ENCODE results near the gene TSHR. TPM values are rescaled to one million over a fixed set of nuclear protein-coding genes. Genes with fewer than 3 reads are reported as not detected.

TSHR gene
- total RNA-seq, 1 experiment from 2014 or later: not detected

DNA sequence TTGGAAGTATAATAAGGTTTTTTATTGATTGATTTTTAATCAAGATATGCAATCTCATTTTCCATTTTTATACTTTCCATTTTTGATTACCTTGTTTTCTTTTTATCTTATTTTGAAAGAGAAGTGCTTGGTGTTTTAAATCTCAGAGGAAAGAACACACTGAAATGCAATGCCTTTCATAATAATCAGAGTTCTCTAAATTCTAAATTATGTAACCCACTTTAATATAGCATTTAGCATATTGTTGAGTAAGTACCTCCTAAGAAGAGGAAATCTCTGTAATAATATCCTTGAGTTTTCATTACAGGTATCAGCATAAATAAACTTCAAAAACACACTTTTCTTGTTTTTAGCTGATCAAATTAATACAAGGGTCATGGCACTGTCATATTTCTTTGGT, 168.4 kb downstream of the TSHR start:
- Mint-ChIP-seq H3K4me1 (no peaks in the 10 kb centered on the region), H3K4me3 (no peak overlapping the region), H3K9me3 (peaks cover 22% of the 10 kb centered on the region), H3K27me3 (ENCODE audit: low read depth) (no peaks in the 10 kb centered on the region; the same call in 1 of the 2 replicates), H3K27ac (no peak overlapping the region), H3K36me3 (0 out of 2 replicates have a peak, but pooled peaks cover 3% of the 10 kb centered on the region)
- CTCF ChIA-PET: no interaction called here
- ATAC-seq (no peak), DNase-seq (ENCODE audit: low spot score) (no peak)
- POLR2A ChIA-PET: no interaction called here
- TF ChIP-seq GRHL2 (CRISPR knock-in tag; IDR thresholded peaks at IDR 0.05; ENCODE audit: insufficient replicate concordance, severe bottlenecking) (no peak), EMX1 (CRISPR knock-in tag; IDR thresholded peaks at IDR 0.05) (no peak), MYBL2 (CRISPR knock-in tag; IDR thresholded peaks at IDR 0.05) (no peak), ZNF232 (CRISPR knock-in tag; IDR thresholded peaks at IDR 0.05) (no peak), CREB1 (CRISPR knock-in tag; IDR thresholded peaks at IDR 0.05) (no peak)
- TF ChIP-seq, protein P1, sequence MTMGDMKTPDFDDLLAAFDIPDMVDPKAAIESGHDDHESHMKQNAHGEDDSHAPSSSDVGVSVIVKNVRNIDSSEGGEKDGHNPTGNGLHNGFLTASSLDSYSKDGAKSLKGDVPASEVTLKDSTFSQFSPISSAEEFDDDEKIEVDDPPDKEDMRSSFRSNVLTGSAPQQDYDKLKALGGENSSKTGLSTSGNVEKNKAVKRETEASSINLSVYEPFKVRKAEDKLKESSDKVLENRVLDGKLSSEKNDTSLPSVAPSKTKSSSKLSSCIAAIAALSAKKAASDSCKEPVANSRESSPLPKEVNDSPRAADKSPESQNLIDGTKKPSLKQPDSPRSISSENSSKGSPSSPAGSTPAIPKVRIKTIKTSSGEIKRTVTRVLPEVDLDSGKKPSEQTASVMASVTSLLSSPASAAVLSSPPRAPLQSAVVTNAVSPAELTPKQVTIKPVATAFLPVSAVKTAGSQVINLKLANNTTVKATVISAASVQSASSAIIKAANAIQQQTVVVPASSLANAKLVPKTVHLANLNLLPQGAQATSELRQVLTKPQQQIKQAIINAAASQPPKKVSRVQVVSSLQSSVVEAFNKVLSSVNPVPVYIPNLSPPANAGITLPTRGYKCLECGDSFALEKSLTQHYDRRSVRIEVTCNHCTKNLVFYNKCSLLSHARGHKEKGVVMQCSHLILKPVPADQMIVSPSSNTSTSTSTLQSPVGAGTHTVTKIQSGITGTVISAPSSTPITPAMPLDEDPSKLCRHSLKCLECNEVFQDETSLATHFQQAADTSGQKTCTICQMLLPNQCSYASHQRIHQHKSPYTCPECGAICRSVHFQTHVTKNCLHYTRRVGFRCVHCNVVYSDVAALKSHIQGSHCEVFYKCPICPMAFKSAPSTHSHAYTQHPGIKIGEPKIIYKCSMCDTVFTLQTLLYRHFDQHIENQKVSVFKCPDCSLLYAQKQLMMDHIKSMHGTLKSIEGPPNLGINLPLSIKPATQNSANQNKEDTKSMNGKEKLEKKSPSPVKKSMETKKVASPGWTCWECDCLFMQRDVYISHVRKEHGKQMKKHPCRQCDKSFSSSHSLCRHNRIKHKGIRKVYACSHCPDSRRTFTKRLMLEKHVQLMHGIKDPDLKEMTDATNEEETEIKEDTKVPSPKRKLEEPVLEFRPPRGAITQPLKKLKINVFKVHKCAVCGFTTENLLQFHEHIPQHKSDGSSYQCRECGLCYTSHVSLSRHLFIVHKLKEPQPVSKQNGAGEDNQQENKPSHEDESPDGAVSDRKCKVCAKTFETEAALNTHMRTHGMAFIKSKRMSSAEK (CRISPR knock-in tag; IDR thresholded peaks at IDR 0.05; ENCODE audit: borderline replicate concordance): no peak
- TF ChIP-seq, protein P2, sequence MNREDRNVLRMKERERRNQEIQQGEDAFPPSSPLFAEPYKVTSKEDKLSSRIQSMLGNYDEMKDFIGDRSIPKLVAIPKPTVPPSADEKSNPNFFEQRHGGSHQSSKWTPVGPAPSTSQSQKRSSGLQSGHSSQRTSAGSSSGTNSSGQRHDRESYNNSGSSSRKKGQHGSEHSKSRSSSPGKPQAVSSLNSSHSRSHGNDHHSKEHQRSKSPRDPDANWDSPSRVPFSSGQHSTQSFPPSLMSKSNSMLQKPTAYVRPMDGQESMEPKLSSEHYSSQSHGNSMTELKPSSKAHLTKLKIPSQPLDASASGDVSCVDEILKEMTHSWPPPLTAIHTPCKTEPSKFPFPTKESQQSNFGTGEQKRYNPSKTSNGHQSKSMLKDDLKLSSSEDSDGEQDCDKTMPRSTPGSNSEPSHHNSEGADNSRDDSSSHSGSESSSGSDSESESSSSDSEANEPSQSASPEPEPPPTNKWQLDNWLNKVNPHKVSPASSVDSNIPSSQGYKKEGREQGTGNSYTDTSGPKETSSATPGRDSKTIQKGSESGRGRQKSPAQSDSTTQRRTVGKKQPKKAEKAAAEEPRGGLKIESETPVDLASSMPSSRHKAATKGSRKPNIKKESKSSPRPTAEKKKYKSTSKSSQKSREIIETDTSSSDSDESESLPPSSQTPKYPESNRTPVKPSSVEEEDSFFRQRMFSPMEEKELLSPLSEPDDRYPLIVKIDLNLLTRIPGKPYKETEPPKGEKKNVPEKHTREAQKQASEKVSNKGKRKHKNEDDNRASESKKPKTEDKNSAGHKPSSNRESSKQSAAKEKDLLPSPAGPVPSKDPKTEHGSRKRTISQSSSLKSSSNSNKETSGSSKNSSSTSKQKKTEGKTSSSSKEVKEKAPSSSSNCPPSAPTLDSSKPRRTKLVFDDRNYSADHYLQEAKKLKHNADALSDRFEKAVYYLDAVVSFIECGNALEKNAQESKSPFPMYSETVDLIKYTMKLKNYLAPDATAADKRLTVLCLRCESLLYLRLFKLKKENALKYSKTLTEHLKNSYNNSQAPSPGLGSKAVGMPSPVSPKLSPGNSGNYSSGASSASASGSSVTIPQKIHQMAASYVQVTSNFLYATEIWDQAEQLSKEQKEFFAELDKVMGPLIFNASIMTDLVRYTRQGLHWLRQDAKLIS (CRISPR knock-in tag; IDR thresholded peaks at IDR 0.05; ENCODE audit: borderline replicate concordance): no peak
- TF ChIP-seq, protein P3, sequence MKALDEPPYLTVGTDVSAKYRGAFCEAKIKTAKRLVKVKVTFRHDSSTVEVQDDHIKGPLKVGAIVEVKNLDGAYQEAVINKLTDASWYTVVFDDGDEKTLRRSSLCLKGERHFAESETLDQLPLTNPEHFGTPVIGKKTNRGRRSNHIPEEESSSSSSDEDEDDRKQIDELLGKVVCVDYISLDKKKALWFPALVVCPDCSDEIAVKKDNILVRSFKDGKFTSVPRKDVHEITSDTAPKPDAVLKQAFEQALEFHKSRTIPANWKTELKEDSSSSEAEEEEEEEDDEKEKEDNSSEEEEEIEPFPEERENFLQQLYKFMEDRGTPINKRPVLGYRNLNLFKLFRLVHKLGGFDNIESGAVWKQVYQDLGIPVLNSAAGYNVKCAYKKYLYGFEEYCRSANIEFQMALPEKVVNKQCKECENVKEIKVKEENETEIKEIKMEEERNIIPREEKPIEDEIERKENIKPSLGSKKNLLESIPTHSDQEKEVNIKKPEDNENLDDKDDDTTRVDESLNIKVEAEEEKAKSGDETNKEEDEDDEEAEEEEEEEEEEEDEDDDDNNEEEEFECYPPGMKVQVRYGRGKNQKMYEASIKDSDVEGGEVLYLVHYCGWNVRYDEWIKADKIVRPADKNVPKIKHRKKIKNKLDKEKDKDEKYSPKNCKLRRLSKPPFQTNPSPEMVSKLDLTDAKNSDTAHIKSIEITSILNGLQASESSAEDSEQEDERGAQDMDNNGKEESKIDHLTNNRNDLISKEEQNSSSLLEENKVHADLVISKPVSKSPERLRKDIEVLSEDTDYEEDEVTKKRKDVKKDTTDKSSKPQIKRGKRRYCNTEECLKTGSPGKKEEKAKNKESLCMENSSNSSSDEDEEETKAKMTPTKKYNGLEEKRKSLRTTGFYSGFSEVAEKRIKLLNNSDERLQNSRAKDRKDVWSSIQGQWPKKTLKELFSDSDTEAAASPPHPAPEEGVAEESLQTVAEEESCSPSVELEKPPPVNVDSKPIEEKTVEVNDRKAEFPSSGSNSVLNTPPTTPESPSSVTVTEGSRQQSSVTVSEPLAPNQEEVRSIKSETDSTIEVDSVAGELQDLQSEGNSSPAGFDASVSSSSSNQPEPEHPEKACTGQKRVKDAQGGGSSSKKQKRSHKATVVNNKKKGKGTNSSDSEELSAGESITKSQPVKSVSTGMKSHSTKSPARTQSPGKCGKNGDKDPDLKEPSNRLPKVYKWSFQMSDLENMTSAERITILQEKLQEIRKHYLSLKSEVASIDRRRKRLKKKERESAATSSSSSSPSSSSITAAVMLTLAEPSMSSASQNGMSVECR (CRISPR knock-in tag; IDR thresholded peaks at IDR 0.05; ENCODE audit: borderline replicate concordance): no peak

DNA sequence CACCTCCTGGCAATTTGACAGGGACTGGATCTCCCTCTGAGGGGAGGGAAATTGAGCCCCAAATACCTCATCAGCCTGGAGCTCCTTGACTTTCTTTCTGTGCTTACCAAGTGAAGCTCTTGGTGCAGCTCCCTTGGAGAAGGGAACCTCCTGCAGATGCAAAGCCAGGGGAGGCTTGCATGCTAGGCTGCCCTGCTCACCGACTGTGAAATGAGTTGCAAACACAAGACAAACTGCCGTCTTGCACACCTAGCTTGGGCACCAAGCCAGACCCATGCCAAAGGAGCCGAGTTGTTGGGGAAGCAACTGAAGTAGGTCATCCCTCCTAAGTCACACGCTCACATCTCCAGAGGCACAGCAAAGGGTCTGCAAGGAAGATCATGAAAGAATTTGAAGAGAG, 170.1 kb downstream of the TSHR start:
- Mint-ChIP-seq H3K4me3 (no peak overlapping the region), H3K9me3 (peaks cover 17% of the 10 kb centered on the region), H3K36me3 (no peaks in the 10 kb centered on the region), H3K4me1 (no peaks in the 10 kb centered on the region), H3K27ac (no peak overlapping the region), H3K27me3 (ENCODE audit: low read depth) (no peaks in the 10 kb centered on the region; the same call in 1 of the 2 replicates)
- DNase-seq (ENCODE audit: low spot score) (no peak), ATAC-seq (no peak)
- TF ChIP-seq, protein P4, sequence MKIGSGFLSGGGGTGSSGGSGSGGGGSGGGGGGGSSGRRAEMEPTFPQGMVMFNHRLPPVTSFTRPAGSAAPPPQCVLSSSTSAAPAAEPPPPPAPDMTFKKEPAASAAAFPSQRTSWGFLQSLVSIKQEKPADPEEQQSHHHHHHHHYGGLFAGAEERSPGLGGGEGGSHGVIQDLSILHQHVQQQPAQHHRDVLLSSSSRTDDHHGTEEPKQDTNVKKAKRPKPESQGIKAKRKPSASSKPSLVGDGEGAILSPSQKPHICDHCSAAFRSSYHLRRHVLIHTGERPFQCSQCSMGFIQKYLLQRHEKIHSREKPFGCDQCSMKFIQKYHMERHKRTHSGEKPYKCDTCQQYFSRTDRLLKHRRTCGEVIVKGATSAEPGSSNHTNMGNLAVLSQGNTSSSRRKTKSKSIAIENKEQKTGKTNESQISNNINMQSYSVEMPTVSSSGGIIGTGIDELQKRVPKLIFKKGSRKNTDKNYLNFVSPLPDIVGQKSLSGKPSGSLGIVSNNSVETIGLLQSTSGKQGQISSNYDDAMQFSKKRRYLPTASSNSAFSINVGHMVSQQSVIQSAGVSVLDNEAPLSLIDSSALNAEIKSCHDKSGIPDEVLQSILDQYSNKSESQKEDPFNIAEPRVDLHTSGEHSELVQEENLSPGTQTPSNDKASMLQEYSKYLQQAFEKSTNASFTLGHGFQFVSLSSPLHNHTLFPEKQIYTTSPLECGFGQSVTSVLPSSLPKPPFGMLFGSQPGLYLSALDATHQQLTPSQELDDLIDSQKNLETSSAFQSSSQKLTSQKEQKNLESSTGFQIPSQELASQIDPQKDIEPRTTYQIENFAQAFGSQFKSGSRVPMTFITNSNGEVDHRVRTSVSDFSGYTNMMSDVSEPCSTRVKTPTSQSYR (CRISPR knock-in tag; IDR thresholded peaks at IDR 0.05): no peak
- no peak for TF ChIP-seq CREM (CRISPR knock-in tag; IDR thresholded peaks at IDR 0.05)
- TF ChIP-seq PRRX2 (CRISPR knock-in tag; IDR thresholded peaks at IDR 0.05): no peak
- ChIA-PET POLR2A (no interaction called here), CTCF (no interaction called here)
